Measurements from ENCODE around the gene DOCK1.

Gene DOCK1

GRCh38 chr10:126903656-126904360 is 1.4 kb upstream of the DOCK1 start:
- no peak overlapping the region for H3K4me3 ChIP-seq (ENCODE audit: low read depth, low read length)
- DNase-seq (ENCODE audit: low read depth), result no peak
- TF ChIP-seq, protein P1, sequence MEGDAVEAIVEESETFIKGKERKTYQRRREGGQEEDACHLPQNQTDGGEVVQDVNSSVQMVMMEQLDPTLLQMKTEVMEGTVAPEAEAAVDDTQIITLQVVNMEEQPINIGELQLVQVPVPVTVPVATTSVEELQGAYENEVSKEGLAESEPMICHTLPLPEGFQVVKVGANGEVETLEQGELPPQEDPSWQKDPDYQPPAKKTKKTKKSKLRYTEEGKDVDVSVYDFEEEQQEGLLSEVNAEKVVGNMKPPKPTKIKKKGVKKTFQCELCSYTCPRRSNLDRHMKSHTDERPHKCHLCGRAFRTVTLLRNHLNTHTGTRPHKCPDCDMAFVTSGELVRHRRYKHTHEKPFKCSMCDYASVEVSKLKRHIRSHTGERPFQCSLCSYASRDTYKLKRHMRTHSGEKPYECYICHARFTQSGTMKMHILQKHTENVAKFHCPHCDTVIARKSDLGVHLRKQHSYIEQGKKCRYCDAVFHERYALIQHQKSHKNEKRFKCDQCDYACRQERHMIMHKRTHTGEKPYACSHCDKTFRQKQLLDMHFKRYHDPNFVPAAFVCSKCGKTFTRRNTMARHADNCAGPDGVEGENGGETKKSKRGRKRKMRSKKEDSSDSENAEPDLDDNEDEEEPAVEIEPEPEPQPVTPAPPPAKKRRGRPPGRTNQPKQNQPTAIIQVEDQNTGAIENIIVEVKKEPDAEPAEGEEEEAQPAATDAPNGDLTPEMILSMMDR (IDR thresholded peaks at IDR 0.05; ENCODE audit: low read depth, low read length, missing control alignments), result no peak

DNA sequence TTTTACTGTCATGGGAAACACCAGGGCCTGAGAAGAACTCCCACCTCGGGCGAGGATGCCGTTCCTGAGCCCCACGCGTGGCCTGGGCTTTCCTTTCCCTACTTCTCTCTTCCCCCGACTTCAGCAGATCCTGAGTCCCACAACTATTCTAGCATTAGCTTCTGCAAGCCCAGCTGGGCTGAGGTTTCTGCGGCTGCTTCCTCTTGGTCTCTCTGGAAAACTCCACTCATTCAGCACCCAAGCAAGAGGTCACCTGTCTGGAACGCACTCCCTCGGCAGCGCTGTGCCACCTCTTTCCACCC is 761 bp upstream of the DOCK1 start:
- TF ChIP-seq, protein P1 (IDR thresholded peaks at IDR 0.05; ENCODE audit: low read depth, low read length, missing control alignments), result no peak
- H3K4me3 ChIP-seq (ENCODE audit: low read depth, low read length), result no peak overlapping the region
- DNase-seq (ENCODE audit: low read depth), result no peak

DNA sequence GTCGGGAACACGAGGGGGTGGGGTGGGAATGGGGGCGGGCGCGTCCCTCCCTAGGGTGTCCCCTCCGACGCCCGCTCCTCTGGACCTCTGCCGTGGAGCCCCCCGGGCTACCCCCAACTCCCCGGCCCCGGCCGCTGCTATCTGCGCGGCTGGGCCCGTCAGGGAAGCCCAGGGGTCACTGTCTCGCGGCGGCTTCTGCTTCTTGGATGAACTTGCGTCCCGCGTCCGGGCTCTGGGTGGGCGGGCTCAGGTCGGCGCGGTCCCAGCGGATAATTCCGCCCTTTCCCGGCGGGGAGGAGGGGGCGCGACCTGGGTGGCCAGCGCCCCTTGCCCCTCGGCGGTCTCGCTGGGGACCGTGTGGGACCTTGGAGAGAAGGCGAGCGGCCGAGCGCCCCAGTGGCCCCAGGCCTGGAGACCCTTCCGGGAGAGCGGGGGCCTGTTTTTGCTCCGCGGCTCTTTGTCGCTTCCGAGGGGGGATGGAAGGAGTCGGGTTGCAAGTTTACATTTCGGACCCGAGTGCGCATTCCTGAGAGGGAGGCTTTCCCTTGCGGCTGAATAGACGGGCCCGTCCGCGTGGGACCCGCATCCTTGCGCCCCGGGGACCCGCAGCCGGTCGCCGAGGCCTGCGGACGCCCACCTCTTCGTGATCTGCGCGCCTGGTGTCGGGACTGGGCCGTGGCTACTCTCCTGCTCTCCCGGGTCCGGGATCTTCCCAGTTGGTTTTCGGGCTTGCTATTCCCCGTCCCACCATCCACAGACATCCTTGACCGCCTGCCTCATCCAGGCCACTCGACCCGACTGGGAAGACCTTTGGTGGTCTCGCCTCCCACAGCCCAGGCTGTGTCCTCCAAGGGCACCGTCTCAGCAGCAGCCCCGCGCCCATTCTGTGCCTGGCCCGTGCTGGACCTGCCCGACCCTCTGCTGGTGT is 812 bp downstream of the DOCK1 start:
- TF ChIP-seq, protein P1 (IDR thresholded peaks at IDR 0.05; ENCODE audit: low read depth, low read length, missing control alignments), result no peak
- no peak for DNase-seq (ENCODE audit: low read depth)
- no peak overlapping the region for H3K4me3 ChIP-seq (ENCODE audit: low read depth, low read length)

DNA sequence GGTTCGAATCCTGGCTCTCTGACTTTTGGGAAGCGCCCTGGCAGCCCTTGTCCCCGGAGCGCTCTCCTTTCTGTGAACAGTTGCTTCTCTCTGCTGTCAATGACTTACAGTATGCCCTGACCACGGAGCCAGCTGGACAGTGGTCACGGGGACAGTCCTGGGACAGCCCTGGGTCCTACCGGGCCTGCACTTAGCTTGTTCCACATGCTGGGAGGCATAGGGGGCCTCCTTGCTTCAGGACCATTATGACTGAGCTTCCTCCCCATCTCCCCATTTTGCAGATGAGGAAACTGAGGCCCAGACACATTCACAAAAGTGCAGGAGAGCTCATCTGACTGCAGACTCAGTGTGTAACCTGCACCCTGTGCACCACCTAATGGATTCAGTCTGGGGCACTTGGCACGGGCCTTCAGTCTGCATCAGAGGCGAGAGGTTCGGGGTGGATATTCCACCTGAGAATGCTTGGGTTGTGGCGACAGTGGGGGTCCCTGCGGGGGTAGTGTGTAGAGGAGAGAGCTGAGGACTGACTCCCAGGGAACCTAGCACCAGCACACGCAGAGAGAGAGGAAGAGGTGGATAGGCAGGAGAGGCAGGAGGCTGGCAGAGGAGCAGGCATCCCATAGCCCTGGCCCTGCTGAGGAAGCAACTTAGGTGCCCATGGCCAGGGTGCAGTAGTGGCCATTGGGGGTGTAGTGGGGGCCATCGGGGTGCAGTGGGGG is 1.6 kb downstream of the DOCK1 start:
- H3K4me3 ChIP-seq (ENCODE audit: low read depth, low read length), result no peak overlapping the region
- no peak for DNase-seq (ENCODE audit: low read depth)
- TF ChIP-seq, protein P1 (IDR thresholded peaks at IDR 0.05; ENCODE audit: low read depth, low read length, missing control alignments), result no peak

- DNase-seq (ENCODE audit: low read depth), result no peak
- TF ChIP-seq, protein P1 (IDR thresholded peaks at IDR 0.05; ENCODE audit: low read depth, low read length, missing control alignments), result no peak
- H3K4me3 ChIP-seq (ENCODE audit: low read depth, low read length), result no peak overlapping the region
Observed at GRCh38 chr10:126907423-126907970, 2.3 kb downstream of the DOCK1 start.

- TF ChIP-seq, protein P1 (IDR thresholded peaks at IDR 0.05; ENCODE audit: low read depth, low read length, missing control alignments), result no peak
- no peak overlapping the region for H3K4me3 ChIP-seq (ENCODE audit: low read depth, low read length)
- no peak for DNase-seq (ENCODE audit: low read depth)
Observed at GRCh38 chr10:126908225-126908624, 3.0 kb downstream of the DOCK1 start.
